ENCODE results near the gene HSPG2. TPM values are rescaled to one million over a fixed set of nuclear protein-coding genes. Genes with fewer than 3 reads are reported as not detected.

The HSPG2 gene
- total and polyA plus RNA-seq, 2 of the 8 experiments (the other 6 are each of a cell fraction or from before 2014, with no cell fraction given), result 17.8 to 111 TPM

- TF ChIP-seq EP300 (IDR thresholded peaks at IDR 0.05; ENCODE audit: borderline replicate concordance in 1 of 2, low read depth in 2 of 2, low read length in 2 of 2), result no peak
- no peak for TF ChIP-seq ASH2L (IDR thresholded peaks at IDR 0.05; ENCODE audit: low read length)
- TF ChIP-seq PHF8 (conservative IDR thresholded peaks at IDR 0.05; ENCODE audit: low read depth, low read length), result no peak
- no peak for TF ChIP-seq JUND (IDR thresholded peaks at IDR 0.05; ENCODE audit: low read length)
- no peak for TF ChIP-seq POLR2AphosphoS5 (IDR thresholded peaks at IDR 0.05; ENCODE audit: low read depth, low read length)
Measured at GRCh38 chr1:21774835-21775549, 162.1 kb downstream of the HSPG2 start (continued).
